H1 (cell line): ENCODE measurements around the gene PLEK. TPM values are rescaled to one million over a fixed set of nuclear protein-coding genes. Genes with fewer than 3 reads are reported as not detected.

Experiments
- CBX5 ChIP-seq: fragments of 300-800, 300-1000 bp; sonication (generic); IDR thresholded peaks from 2 replicates; pipeline ENCODE4 v1.7.1; 2016; ENCODE audit warnings: antibody characterized with exemption, low read length, low read depth
- CEBPB ChIP-seq: IDR thresholded peaks from 2 replicates; pipeline ENCODE4 v1.6.1; 2012; ENCODE audit warnings: low read depth, low read length
- CHD2 ChIP-seq: IDR thresholded peaks from 2 replicates; pipeline ENCODE4 v1.6.1; 2012; ENCODE audit warnings: low read length, improper control_type of control experiment
- CREB1 ChIP-seq: IDR thresholded peaks from 2 replicates; pipeline ENCODE4 v1.6.1; 2012; ENCODE audit warnings: inconsistent platforms
- CTBP2 ChIP-seq: IDR thresholded peaks from 2 replicates; pipeline ENCODE4 v1.7.0; 2011; ENCODE audit warnings: borderline replicate concordance, mild to moderate bottlenecking, moderate library complexity, mixed read lengths, low read length; ENCODE audit not compliant: insufficient read depth, insufficient read length
- EP300 ChIP-seq, 2 experiments: IDR thresholded peaks; 1 replicate in 1 of 2; 2 replicates in 1 of 2; pipeline ENCODE4 v1.6.1; 2011 to 2012; ENCODE audit warnings: low read depth in 2 of 2, low read length in 2 of 2, mild to moderate bottlenecking in 2 of 2, borderline replicate concordance in 1 of 2, inconsistent platforms in 1 of 2, moderate library complexity in 1 of 2
- HDAC2 ChIP-seq, 2 experiments: fragments of 300-600 bp in 1 of 2; sonication (generic) in 1 of 2; IDR thresholded peaks; 2 replicates each; pipeline ENCODE4 v1.6.1; 2011 to 2012; ENCODE audit warnings: low read depth in 2 of 2, low read length in 2 of 2, mild to moderate bottlenecking in 2 of 2, moderate library complexity in 2 of 2, borderline replicate concordance in 1 of 2, inconsistent platforms in 1 of 2
- JUN ChIP-seq: IDR thresholded peaks from 2 replicates; pipeline ENCODE4 v1.6.1; 2011; ENCODE audit warnings: low read depth, mild to moderate bottlenecking, improper control_type of control experiment, low read length
- JUND ChIP-seq: IDR thresholded peaks from 2 replicates; pipeline ENCODE4 v1.6.1; 2011; ENCODE audit warnings: mild to moderate bottlenecking, improper control_type of control experiment, low read length
- RNF2 ChIP-seq: fragments of 200-900, 300-1000 bp; sonication (generic); IDR thresholded peaks from 2 replicates; pipeline ENCODE4 v1.7.1; 2016; ENCODE audit warnings: borderline replicate concordance, low read depth, mild to moderate bottlenecking, antibody characterized with exemption, low read length; ENCODE audit not compliant: poor library complexity, severe bottlenecking; ENCODE audit errors: missing control alignments
- SP4 ChIP-seq: IDR thresholded peaks from 2 replicates; pipeline ENCODE4 v1.6.1; 2012; ENCODE audit warnings: low read length, inconsistent platforms
- polyA plus RNA-seq, 7 experiments: library from polyadenylated mRNA; depleted of rRNA in 3 of 7; stranded (reverse) in 5 of 7; unstranded in 2 of 7; fragments of >200 nt in 5 of 7; fragments of 200-250 nt in 2 of 7; gene quantifications; 1 replicate in 5 of 7; 2 replicates in 1 of 7; 4 replicates in 1 of 7; pipeline versions ENCODE4 v1.2.1 to v1.2.3, GENCODE V29; 2011 to 2013; ENCODE audit warnings: missing spikeins in 2 of 7, mixed read lengths in 2 of 7
- total RNA-seq: library from RNA; stranded (reverse); fragmentation: NEBNext Ultra II Directional; extraction: Animal tissue kit (Norgen Biotek cat#: 25700); gene quantifications from 2 replicates; pipeline ENCODE4 v1.2.1, GENCODE V29; 2021
- TF ChIP-seq, protein P1 (sequence below): fragments of 300-600 bp; sonication (generic); IDR thresholded peaks from 2 replicates; pipeline ENCODE4 v1.7.1; 2012; ENCODE audit warnings: low read length, moderate library complexity, mild to moderate bottlenecking, inconsistent platforms; ENCODE audit not compliant: insufficient replicate concordance

The PLEK gene
- total and polyA plus RNA-seq, 2 of the 8 experiments (the other 6 are each of a cell fraction or from before 2014, with no cell fraction given) = not detected

DNA sequence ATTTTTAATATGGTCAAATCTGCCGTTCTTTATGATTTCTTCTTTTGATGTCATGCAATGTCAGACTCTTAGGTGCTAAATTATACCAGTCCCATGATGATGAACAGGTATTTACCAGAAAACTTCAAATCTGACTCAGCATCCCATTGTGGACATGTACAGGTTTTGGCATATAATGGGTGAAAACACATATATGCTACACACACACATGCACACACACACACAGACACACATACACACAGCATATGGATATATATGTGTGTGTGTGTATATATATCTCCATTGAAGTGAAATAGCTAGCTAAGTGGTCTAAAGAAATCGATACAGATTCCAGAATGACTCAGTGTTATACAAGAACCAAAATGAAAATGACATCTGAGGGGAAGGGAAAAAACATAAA, 7.4 kb downstream of the PLEK start (continued):
- TF ChIP-seq, protein P1, sequence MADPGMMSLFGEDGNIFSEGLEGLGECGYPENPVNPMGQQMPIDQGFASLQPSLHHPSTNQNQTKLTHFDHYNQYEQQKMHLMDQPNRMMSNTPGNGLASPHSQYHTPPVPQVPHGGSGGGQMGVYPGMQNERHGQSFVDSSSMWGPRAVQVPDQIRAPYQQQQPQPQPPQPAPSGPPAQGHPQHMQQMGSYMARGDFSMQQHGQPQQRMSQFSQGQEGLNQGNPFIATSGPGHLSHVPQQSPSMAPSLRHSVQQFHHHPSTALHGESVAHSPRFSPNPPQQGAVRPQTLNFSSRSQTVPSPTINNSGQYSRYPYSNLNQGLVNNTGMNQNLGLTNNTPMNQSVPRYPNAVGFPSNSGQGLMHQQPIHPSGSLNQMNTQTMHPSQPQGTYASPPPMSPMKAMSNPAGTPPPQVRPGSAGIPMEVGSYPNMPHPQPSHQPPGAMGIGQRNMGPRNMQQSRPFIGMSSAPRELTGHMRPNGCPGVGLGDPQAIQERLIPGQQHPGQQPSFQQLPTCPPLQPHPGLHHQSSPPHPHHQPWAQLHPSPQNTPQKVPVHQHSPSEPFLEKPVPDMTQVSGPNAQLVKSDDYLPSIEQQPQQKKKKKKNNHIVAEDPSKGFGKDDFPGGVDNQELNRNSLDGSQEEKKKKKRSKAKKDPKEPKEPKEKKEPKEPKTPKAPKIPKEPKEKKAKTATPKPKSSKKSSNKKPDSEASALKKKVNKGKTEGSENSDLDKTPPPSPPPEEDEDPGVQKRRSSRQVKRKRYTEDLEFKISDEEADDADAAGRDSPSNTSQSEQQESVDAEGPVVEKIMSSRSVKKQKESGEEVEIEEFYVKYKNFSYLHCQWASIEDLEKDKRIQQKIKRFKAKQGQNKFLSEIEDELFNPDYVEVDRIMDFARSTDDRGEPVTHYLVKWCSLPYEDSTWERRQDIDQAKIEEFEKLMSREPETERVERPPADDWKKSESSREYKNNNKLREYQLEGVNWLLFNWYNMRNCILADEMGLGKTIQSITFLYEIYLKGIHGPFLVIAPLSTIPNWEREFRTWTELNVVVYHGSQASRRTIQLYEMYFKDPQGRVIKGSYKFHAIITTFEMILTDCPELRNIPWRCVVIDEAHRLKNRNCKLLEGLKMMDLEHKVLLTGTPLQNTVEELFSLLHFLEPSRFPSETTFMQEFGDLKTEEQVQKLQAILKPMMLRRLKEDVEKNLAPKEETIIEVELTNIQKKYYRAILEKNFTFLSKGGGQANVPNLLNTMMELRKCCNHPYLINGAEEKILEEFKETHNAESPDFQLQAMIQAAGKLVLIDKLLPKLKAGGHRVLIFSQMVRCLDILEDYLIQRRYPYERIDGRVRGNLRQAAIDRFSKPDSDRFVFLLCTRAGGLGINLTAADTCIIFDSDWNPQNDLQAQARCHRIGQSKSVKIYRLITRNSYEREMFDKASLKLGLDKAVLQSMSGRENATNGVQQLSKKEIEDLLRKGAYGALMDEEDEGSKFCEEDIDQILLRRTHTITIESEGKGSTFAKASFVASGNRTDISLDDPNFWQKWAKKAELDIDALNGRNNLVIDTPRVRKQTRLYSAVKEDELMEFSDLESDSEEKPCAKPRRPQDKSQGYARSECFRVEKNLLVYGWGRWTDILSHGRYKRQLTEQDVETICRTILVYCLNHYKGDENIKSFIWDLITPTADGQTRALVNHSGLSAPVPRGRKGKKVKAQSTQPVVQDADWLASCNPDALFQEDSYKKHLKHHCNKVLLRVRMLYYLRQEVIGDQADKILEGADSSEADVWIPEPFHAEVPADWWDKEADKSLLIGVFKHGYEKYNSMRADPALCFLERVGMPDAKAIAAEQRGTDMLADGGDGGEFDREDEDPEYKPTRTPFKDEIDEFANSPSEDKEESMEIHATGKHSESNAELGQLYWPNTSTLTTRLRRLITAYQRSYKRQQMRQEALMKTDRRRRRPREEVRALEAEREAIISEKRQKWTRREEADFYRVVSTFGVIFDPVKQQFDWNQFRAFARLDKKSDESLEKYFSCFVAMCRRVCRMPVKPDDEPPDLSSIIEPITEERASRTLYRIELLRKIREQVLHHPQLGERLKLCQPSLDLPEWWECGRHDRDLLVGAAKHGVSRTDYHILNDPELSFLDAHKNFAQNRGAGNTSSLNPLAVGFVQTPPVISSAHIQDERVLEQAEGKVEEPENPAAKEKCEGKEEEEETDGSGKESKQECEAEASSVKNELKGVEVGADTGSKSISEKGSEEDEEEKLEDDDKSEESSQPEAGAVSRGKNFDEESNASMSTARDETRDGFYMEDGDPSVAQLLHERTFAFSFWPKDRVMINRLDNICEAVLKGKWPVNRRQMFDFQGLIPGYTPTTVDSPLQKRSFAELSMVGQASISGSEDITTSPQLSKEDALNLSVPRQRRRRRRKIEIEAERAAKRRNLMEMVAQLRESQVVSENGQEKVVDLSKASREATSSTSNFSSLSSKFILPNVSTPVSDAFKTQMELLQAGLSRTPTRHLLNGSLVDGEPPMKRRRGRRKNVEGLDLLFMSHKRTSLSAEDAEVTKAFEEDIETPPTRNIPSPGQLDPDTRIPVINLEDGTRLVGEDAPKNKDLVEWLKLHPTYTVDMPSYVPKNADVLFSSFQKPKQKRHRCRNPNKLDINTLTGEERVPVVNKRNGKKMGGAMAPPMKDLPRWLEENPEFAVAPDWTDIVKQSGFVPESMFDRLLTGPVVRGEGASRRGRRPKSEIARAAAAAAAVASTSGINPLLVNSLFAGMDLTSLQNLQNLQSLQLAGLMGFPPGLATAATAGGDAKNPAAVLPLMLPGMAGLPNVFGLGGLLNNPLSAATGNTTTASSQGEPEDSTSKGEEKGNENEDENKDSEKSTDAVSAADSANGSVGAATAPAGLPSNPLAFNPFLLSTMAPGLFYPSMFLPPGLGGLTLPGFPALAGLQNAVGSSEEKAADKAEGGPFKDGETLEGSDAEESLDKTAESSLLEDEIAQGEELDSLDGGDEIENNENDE = no peak
- no peak for TF ChIP-seq SP4
- TF ChIP-seq CHD2 = no peak
- no peak for TF ChIP-seq RNF2
- no peak for TF ChIP-seq HDAC2 (IDR thresholded peaks at IDR 0.05; ENCODE audit: borderline replicate concordance in 1 of 2, low read depth in 2 of 2, low read length in 2 of 2)
- TF ChIP-seq CEBPB = no peak
- TF ChIP-seq JUND = no peak
- TF ChIP-seq CTBP2 = no peak
- no peak for TF ChIP-seq JUN
- no peak for TF ChIP-seq CREB1
- no peak for TF ChIP-seq CBX5
- no peak for TF ChIP-seq EP300 (IDR thresholded peaks at IDR 0.05; ENCODE audit: borderline replicate concordance in 1 of 2, low read depth in 2 of 2, low read length in 2 of 2)
- TF ChIP-seq, all 59 proteins: peak for 0
